Stimulated activated CD4-positive, alpha-beta T cell treated with anti-CD3 and anti-CD28 coated beads, Interleukin-12 subunit alpha, Interleukin-12 subunit beta, amount 100 ng/mL, for 4 hours (primary cell): ENCODE results near the gene DIAPH3.

Experiments
- DNase-seq: peaks from one replicate; pipeline ENCODE4 v3.0.0-alpha.2; 2020

The DIAPH3 gene

DNA sequence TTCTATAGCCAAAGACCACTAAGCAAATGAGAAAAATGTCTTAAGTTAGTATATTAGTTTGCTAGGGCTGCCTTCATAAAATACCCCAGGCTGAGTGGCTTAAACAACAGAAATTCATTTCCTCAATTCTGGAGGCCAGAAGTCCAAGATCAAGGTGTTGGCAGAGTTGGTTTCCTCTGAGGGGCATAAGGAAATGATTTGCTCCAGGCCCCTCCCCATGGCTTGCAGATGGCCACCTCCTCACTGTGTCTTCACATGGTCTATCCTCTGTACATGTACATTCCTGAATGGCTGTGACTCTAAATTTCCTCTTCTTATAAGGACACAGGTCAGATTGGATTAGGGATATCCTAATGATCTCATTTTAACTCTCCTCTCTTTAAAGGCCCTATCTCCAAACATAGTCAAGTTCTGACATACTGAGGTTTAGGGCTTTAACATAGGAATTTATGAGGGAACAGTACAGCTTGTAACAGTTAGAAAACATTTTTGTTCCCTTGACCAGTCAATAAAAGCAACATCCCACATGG, 307.4 kb downstream of the DIAPH3 start:
- no peak for DNase-seq

DNA sequence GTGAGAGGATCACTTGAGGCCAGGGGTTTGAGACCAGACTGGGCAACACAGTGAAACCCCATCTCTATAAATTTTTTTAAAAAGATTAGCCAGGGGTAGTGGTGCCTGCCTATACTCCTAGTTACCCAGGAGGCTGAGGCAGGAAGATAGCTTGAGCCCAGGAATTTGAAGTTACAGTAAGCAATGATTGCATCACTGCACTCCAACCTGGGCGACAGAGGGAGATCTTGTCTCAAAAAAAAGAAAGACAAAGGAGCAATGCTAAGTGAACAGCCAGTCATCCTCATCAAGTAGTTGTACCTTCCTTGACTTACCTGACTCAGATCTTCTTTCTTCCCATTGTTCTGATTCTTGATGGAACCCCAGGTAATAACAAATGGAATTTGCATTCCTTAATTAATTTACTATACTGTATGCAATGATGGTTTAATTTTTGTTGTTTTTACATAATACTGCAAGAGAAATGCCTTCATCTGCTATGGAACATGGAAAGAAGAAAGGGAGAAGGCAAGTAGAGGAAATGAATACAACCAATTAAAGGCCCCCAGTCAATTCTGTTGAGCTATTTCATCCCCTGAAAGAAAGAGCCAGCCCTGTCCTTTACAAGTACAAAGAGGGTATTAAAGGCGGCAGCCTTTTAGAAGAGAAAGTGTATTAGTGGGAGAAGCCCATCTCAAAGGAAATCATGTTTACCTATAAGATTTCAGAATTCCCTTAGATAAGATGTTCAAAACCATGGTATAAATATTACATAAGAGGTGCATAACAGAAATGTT, 316.7 kb downstream of the DIAPH3 start:
- DNase-seq, result no peak

DNA sequence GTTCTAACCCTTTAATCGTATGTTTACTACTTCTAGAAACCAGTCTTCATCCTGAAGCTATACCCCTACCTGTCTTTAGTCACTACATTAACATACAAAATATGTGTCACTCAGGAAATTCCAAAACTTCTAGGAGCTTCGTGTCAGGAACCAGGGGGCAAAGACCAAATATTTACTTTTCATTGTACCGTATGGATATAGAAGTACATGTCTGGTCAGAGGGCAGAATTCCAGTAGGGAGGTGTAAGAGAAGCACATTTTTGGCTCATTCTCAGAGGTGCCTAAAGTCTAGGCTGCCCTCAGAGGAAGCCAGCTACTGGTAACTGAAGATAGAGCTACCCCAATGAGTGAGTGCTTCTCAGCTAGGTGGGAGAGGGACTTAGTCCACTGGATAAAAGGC, 320.7 kb downstream of the DIAPH3 start:
- DNase-seq, result no peak

DNA sequence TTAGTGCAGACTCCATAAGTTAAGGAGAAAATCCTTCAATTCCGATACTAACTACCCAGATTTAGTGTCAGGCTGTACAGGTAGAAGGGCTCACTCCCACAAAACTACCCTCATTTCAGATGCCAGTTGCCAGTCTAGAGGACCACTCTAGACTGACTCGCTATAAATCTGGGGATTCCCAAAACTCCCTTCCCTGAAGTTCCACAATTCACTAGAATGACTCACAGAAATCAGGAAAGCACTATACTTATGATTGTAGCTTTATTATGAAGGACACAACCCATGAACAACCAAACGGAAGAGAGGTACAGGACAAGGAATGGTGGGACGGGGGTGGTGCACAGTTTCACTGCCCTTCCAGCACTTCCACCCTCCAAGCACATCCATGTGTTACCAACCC, 321.2 kb downstream of the DIAPH3 start:
- no peak for DNase-seq

DNA sequence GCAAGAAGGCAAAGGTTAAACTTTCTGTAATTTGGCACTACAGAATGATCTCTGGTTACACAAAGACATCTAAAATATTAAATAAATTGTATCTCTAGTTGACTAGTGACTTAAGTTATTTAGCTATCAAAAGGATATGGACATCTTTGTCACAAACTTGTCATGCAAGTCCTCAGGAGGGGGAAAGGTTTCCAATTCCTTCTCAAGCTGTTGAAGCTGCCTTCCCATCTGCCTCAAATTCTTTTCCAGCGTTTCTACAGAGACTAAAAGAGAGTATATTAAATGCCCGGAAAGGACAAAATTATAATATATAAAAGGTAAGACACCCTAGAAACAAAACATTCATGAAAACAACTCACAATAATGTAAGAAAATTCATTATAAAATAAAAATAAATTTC, 324.5 kb downstream of the DIAPH3 start:
- DNase-seq, result no peak

DNA sequence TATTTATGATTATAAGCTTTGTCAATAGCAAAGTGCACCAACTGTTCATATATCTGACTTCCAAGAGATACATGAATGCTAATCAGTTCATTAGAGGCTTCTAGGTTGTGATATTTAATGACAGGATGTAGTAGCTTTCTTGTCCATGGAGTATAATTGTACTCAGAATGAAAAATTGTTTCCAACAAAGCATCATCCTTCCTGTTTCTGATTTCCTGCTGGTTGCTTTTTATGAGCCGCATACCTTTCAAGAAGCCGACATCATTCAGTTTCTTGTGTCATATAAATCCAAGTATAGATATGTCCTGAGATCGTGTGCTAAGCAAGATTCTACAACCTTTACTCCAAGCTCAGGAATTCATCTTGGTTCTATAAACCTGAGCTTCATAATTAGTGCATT, 326.6 kb downstream of the DIAPH3 start:
- no peak for DNase-seq

DNA sequence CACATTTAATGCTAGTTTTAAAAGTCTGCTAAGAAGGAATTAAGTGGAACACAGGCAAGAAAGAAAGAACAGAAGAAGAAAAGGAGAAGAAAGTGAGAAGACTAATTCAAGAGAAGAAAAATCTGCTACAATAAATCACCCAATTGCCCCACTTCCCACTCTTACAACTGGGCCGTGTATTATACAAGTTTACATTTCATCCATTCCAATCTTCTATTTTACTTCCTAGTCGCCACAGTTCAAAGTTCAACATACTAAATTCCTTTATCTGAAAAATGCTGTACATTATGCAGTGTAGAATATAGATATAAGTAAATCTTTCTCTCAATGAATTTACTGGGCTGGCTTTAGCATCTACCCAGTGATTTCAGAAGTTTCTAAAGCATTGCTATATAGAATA, 328.2 kb downstream of the DIAPH3 start:
- no peak for DNase-seq

DNA sequence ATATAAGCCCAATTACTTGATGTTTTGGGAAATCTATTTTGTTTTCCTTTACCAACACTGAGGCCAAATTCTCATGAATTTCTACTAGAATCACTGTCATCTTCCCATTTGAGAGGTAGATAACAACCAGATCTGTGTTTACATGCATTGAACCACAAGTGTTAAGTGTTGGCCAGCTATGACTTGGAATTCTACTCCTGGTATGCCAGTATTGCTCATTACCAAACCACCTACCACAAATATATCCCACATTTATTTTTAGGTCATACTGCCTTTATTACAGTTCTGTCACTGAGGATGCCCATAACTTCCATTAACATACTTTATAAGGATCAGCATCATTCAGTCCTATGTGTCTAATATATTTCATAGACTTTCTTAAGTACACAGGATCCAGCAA, 328.9 kb downstream of the DIAPH3 start:
- no peak for DNase-seq

DNA sequence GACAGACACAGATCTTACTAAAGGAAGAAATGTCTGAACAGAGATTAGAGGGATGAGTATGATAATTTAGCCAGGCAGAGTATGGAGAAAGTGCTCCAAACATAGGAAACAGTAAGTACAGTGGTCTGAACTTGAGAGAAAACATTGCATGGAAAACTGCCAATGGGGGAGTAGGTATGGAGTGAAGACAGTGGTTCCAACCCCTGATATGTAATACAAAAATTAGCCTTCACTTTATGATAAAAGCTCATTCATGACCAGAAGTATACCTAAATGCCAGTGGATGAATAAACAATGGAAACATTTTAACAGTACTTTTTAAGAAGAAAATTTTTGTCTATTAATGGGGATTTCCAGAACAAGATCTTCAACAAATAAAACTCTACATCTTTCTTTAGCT, 334.0 kb downstream of the DIAPH3 start:
- DNase-seq, result no peak

DNA sequence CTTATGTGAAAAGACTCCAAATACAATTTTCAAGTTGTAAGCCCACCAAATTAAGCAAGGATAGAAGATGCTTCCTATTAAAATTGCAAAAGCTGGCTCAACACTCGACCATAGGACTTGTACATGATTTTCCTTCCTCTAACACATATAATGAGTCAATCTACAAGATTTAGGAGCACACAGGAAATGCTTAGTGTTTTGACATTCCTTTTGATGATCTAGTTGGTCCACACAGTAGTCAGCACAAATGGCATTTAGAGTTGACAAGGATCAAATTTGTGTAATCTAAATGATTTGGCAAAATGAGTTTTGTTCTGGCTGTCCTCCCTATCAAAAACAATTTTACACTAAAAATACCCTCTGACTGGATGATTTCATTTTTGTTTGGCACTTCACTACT, 340.2 kb downstream of the DIAPH3 start:
- DNase-seq, result no peak

DNA sequence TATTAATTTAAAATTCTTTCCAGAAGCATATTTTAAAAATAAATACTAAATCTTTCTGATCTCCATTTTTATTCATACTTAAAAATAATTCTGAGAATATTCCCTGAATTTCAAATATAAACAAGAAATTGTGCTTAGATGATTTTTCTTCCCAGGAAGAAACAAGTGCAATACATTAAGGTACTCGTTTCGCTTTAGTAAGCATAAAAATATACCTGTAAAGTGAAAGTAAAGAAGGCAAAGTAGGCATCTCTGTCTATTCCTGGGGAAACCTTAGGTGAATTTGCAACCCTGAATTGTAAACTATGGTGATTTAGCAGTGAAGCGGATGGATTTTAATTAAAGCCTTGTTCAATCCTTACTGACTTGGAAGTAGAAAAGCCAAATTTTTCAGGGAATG, 354.2 kb downstream of the DIAPH3 start:
- no peak for DNase-seq

DNA sequence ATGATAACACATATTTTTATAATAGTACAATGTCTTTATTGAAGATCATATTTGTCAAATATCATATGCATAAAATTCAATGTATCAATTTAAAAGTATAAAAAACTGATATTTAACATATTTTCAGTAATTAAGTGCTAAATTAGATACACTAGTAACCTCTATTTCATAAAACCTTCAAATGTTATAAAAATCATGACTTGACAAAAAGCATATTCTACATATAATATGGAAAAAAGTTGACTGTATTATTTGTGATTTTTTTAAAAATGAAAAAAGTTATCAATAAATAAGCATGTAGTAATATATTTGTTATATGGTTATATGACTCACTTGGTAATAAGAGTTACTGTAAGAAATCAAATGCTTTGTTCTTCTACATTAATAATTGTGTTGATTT, 356.9 kb downstream of the DIAPH3 start:
- no peak for DNase-seq

DNA sequence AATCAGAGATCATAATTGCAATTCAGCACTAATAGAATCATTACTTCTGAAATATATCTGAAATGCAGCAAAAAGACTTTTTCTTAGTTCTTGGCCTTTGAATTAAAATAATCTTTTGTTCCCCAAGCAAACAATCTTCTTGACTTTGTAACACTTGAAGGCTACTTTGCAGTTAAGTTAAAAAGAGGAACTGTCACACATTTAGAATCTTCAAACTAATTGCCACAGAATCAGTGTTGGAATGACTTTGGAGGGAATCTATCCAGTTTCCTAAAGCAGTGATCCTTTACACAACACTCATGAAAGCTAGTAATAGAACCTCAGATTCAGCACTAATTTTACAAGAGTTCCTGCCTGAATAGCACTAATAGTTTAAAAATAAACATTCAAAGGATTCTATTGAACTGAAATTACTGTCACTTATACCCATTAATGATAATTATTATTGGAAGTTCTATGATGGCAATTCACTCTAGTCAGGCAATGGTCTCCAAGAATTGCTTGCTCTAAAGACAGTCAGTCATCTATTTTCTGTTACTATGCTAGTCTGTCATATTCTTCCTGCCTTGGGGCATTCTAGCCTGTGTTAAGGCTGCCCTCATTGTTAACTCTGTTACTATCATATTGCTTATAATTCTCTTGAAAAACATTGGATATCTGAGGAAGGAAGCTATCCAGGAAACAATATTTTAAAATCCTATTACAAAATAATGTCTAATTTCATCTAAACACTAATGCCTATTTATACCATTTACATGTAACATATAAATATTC, 362.4 kb downstream of the DIAPH3 start:
- DNase-seq, result no peak

DNA sequence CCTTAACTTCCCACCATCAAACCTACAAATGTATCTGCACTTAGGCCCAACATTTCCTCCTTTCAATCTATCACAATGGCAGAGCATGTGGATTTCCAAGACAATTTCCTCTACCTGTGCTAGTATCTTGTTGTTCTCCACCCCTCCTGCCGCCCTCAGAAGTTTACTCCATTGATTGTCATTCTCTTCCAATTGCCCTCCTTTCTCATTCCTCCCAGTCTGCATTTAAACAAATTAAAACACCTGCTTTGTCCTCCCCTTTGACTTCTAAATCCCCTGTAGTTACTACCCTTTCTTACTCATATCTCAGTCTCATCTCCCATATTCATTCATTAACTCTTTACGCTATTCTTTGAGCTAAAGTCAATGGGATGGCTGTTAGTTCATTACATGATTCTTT, 370.6 kb downstream of the DIAPH3 start:
- DNase-seq, result no peak

DNA sequence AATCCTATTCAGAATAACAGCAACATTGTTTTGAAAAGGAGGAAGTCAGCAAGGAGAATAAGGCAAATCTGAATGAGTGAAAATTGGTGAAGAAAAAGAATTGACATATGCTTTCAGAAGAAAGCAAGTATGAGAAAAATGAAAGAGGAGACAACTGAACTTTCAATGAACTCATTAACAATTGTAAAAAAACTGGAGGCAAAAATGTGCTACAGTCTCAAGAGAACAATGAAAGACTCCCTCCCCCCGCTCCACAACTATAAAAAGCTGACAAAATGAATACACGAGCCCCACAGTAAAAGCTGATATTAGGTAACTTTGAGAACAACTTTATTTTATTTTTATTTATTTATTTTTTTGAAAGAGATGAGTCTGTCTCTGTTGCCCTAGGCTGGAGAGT, 373.1 kb downstream of the DIAPH3 start:
- DNase-seq, result no peak

DNA sequence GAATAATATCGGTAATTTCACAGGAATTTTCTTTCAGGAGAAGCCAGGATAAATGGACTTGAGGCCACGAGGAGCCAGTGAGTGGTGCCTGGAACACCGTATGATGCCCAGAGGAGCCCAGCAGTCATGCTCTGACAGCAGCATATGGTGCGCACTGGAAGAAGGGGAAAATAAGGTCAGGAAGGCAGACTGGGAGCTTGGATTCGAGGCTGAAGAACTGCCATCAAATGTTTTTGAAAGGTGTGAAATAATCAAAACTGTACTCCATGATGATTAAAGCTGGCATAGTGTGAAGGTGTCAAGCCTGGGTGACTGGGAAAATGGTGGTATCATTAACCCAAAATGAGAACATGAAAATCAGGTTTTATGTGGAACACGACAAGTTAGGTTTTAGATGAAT, 374.2 kb downstream of the DIAPH3 start:
- DNase-seq, result no peak

DNA sequence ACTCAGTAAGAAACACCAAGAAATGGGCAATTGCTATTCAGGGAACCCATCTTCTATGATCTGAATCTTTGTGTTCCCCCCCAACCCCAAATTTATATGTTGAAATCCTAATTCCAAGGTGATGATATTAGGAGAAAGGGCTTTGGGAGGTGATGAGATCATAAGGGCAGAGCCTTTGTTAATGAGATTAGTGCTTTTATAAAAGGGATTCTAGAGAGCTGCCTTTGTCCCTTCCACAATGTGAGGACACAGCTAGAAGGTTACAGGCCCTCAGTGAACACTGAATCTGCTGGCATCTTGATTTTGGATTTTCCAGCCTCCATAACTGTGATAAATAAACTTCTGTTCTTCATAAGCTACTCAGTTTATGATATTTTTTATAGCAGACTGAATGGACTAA, 376.0 kb downstream of the DIAPH3 start:
- DNase-seq, result no peak

DNA sequence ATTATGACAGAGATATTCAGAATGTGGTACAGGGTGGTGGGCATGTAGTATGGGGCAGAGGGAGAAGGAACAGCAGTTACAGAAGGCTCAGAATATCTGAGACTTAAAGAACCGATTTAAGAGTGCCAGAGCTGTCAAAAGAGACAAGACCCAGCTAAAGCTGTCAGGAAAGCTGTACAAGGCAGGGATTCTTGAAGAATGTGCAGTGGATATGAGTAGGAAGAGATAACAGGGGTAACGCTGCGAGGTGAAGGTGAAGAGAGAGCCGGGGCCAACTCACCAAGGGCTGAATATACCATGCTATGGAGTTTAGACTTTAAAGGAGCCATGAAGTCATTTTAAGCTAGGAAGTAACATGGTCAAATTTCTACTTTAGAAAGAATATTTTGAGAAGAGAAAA, 381.0 kb downstream of the DIAPH3 start:
- no peak for DNase-seq

DNA sequence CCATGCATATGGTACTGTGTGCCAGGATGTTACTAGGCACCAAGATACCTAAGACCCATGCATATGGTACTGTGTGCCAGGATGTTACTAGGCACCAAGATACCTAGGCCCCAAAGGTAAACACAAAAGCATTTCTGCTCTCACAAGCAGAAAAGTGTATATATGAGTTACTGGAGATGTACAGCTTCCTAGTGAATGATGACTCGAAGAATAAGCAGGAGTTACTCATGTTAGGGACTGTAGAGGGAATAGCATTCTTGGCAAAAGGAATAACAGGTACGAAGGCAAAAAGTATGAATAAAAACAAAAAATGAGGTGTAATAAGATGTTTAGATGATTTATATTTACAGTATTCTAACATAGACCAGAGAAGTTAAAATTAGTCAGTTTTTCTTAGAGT, 383.7 kb downstream of the DIAPH3 start:
- DNase-seq, result no peak

DNA sequence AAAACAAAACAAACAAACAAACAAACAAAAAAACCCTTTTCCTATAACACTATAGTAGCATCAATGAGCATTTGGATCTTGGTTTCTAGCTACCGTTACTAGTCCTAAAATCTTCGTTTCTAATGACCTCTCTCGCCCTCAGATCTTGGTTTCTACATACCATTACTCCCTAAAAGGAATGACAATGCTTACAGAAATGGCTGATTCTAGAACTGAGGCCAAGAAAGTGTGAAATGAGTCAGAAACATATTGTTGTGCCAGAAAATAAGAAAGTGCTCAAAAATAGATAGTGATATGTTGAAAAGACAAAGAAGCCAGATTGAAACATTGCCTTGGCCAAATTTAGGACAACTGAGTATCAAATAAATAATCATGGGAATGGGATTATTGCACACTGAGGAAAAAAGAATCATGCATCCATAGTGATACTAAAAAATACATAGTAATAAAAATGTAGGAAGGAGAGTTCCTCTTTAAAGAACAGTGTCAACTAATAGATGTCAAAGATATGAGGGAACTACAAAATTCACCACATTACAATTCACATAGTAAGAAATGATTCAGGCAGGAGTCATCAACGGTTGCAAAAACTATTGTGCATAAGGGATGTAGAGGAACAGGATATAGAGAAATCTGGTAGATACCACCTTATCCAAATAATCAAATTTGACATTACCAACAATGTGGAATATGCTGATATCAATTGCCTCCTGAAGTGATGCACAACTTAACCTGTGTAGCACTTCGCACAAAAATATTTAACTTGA, 386.6 kb downstream of the DIAPH3 start:
- DNase-seq, result no peak

DNA sequence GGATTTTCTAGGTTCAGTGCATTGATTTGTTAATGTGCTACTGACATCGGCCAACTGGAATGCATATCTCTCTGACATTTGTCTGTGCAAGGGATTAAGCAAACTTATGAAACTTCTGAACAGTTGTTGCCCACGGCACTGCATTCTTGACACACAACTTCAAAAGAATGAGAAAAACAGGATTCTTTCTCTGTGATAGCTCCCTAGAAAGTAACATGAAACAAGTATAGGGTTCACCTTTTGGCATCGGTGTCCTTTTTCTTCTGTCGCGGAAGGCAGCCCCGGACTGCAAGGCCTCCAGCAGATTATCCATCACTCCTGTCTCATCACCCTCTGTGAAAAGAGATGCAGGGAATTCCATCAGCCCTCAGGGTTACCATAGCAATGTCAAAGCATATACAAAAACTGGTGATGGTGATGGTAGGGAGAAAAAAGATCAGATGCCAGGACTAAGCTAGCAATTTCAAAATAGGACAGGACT, 389.2 kb downstream of the DIAPH3 start:
- DNase-seq, result no peak

DNA sequence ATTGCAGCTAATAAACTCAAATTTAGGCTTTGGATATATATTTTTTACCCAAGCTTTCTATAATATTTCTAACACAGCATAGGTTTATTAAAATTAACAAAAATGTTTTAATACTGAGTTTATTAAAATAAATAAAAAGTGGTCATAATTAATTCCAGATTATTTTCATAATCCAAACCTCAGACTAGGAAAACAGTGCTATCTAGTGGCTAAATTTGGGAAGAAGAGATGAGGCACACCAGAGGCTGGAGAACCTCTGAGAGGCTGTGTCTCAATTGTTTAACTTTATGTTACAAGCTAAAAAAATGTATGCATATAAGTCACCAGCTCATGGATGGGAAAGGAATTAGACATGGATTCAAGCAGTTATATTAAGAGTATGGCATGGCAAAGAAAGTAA, 392.5 kb downstream of the DIAPH3 start:
- no peak for DNase-seq

DNA sequence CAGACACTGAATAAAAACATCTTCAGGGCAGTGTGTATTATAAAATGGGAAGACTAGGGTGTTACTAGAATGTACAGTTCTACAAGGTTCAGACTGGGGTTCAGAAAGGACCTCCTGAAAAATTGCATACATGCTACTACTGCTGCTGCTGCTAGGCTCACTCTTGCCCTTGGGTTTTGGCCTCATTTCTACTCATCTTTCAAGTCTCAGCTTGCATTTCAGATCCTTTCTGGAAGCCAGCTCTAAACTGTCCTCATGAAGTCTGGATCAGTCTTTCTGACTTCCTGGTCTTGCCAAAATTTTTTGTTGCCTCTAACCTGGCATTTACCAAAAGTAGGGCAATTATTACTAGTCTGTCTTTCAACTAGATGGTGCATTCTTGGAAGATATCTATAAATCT, 393.3 kb downstream of the DIAPH3 start:
- DNase-seq, result no peak

DNA sequence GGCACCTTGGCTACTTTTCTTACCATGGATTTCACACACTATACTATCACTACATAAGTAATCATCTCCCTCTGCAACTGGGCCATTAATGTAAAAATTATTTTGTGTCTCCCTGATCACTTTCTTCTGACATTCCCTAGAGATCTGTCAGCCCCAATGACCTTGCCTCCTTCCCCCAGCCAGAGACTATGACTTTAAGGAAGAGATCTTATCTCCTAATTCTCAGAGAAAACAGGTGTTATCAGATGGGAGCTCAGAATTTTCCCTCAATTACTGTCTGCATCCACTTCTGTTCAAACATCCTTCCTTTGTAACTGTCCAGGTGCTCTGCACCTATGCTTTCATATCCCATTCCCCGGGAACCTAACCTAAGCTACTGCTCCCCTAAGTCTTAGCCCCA, 397.5 kb downstream of the DIAPH3 start:
- no peak for DNase-seq
